Rectal smooth muscle tissue (tissue), 1 donor: ENCODE measurements around the gene DHX32.
"Not testable (repeated sequence)": the region's sequence is repeated elsewhere in the genome, so short reads cannot be mapped to it uniquely, and the experiment has no call there.

Source experiments
- H3K27ac ChIP-seq: one replicate; pipeline ENCODE4 v1.7.0; 2013; ENCODE audit warnings: low read depth, low read length, inconsistent platforms
- H3K27me3 ChIP-seq: one replicate; pipeline ENCODE4 v1.7.0; 2013; ENCODE audit warnings: low read length; ENCODE audit not compliant: control insufficient read depth, insufficient read depth
- H3K36me3 ChIP-seq: one replicate; pipeline ENCODE4 v1.7.0; 2013; ENCODE audit warnings: low read length; ENCODE audit not compliant: control insufficient read depth, insufficient read depth
- H3K4me1 ChIP-seq: one replicate; pipeline ENCODE4 v1.7.0; 2013; ENCODE audit warnings: low read length; ENCODE audit not compliant: control insufficient read depth, insufficient read depth
- H3K4me3 ChIP-seq: one replicate; pipeline ENCODE4 v1.7.0; 2013; ENCODE audit warnings: low read length
- H3K9ac ChIP-seq: one replicate; pipeline ENCODE4 v1.7.0; 2013; ENCODE audit warnings: low read length

The DHX32 gene

DNA sequence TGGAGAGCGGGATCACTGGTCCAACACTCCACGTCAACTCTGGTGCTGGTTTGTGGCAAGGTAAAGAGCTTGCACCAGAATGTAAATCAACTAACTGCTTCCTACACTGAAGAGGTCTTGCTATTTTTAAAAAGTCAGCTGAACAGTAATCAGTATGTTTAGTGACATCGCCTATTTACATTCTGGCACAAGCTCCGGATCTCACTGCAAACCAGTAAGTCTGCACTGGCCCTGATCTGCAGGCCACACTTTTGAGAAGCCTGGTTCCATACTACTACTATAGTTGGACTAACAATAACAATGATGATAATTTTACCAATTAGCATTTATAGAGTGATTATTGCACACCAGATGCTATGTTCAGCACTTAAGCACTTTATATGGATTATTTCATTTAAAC lies 8.3 kb upstream of the DHX32 start:
- H3K9ac ChIP-seq, H3K27ac ChIP-seq, H3K4me3 ChIP-seq, H3K27me3 ChIP-seq, H3K4me1 ChIP-seq, H3K36me3 ChIP-seq: not testable (repeated sequence)

DNA sequence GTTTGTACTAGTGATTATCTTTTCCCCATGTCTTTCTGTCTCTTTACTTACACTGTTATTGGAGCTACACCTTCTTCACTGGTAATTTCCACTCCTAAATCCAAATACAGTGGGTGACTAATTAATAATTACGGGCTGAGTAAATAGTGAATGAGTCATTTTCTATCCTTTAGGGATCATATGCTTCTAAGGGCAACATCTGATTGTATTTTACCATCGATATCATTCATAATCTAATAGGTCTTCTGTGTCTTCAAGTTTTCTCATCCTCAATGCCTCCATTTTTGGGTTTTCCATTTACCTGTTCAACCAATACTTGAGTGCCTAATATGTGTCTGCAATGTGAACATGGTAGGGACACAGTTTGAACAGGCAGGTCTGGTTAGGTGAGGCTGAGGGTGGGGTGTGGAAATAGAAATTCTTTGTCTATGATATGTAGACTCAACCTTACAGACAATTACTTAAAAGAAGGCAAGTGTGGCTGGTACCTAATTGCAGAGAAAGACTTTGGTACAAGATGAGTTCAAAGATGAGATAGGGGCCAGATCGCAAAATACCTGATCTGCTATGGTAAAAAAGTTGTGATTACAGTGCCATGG lies 5.9 kb upstream of the DHX32 start:
- Histone ChIP-seq H3K36me3 (no peaks in the 10 kb centered on the region), H3K27me3 (no peaks in the 10 kb centered on the region), H3K4me1 (no peaks in the 10 kb centered on the region), H3K4me3 (no peak overlapping the region), H3K27ac (no peak overlapping the region), H3K9ac (no peak overlapping the region)

DNA sequence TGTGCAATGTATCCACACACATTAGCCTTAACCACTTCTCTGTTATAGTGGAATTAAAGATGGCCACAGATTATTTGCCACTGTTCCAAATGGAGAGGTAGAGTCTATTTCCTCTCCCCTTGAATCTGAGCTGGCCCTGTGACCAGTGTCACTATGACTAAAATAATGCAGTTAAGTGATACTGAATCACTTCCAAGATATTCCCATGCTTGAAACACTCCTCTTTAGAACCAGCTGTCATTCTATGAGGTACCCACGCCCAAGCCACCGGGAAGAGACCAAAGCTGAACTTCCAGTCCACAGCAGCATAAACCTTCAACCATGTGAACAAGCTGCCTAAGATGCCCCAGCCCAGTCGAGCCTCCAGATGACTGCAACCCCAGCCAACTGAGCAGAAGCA lies 2.1 kb upstream of the DHX32 start:
- no peaks in the 10 kb centered on the region for H3K27me3 ChIP-seq
- no peak overlapping the region for H3K27ac ChIP-seq
- H3K9ac ChIP-seq: no peak overlapping the region
- no peak overlapping the region for H3K4me3 ChIP-seq
- no peaks in the 10 kb centered on the region for H3K36me3 ChIP-seq
- H3K4me1 ChIP-seq: no peaks in the 10 kb centered on the region

- Histone ChIP-seq H3K4me3 (no peak overlapping the region), H3K9ac (no peak overlapping the region), H3K27ac (no peak overlapping the region), H3K36me3 (no peaks in the 10 kb centered on the region), H3K27me3 (no peaks in the 10 kb centered on the region), H3K4me1 (no peaks in the 10 kb centered on the region)
Observed at GRCh38 chr10:125882596-125882995, 1.5 kb upstream of the DHX32 start.

GRCh38 chr10:125880719-125881118 lies 373 bp downstream of the DHX32 start:
- Histone ChIP-seq H3K27ac (no peak overlapping the region), H3K9ac (no peak overlapping the region), H3K36me3 (no peaks in the 10 kb centered on the region)

GRCh38 chr10:125878957-125879835 lies 1.9 kb downstream of the DHX32 start:
- no peak overlapping the region for H3K27ac ChIP-seq
- no peaks in the 10 kb centered on the region for H3K36me3 ChIP-seq
- no peaks in the 10 kb centered on the region for H3K4me1 ChIP-seq
- no peak overlapping the region for H3K9ac ChIP-seq
- no peaks in the 10 kb centered on the region for H3K27me3 ChIP-seq
- H3K4me3 ChIP-seq: no peak overlapping the region

More at GRCh38 chr10:125880719-125881118, 373 bp downstream of the DHX32 start:
- H3K4me3 ChIP-seq: no peak overlapping the region
- H3K4me1 ChIP-seq: no peaks in the 10 kb centered on the region
- no peaks in the 10 kb centered on the region for H3K27me3 ChIP-seq

DNA sequence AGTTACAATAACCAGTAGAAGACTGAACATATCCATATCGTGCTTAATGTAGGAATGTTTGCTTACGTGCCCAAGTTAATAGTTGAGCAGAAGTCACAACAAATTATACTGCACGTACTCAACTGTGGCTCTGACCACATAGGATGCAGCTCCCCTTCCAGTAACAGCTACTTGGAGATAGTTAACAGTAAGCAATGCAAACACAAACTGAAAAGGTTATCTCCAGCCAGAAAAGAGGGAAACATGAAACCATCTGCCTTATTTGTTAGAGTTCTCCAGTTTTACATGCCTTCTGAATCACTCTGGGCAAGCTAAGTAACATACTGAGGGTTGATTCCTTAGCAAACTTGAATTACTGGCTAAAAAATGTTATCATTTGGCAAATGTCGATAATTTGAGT lies 9.8 kb downstream of the DHX32 start:
- Histone ChIP-seq H3K36me3 (peaks cover 9% of the 10 kb centered on the region), H3K4me3 (no peak overlapping the region), H3K9ac (no peak overlapping the region), H3K27ac (no peak overlapping the region), H3K27me3 (no peaks in the 10 kb centered on the region), H3K4me1 (no peaks in the 10 kb centered on the region)

GRCh38 chr10:125868372-125868975 lies 12.6 kb downstream of the DHX32 start:
- no peak overlapping the region for H3K27ac ChIP-seq
- no peak overlapping the region for H3K4me3 ChIP-seq

GRCh38 chr10:125866421-125867029 lies 14.6 kb downstream of the DHX32 start:
- no peaks in the 10 kb centered on the region for H3K4me1 ChIP-seq
- no peak overlapping the region for H3K9ac ChIP-seq
- H3K36me3 ChIP-seq: peaks cover 10% of the 10 kb centered on the region
- no peaks in the 10 kb centered on the region for H3K27me3 ChIP-seq
- H3K27ac ChIP-seq: no peak overlapping the region
- H3K4me3 ChIP-seq: no peak overlapping the region

More at GRCh38 chr10:125868372-125868975, 12.6 kb downstream of the DHX32 start:
- Histone ChIP-seq H3K27me3 (no peaks in the 10 kb centered on the region), H3K4me1 (no peaks in the 10 kb centered on the region), H3K9ac (no peak overlapping the region), H3K36me3 (peaks cover 10% of the 10 kb centered on the region)

DNA sequence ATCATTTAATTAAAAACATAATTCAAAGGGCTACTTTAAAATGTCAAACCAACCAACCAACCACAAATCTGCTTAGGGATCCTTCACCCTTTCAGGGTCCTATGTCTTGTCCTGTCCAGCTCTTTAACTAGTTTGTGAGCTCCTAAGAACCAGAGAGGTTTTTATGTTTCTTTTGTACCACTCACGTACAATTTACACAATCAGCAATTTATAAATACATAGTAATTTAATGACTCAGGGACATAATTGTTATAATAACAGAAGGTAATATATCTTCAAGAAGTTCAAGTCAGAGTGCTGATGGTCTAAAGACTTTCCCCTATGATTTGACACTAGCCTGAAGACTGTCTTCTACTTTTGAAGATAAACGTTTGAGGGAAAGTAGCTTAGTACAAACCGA lies 16.0 kb downstream of the DHX32 start:
- no peak overlapping the region for H3K4me3 ChIP-seq
- no peak overlapping the region for H3K9ac ChIP-seq
- peaks cover 10% of the 10 kb centered on the region for H3K36me3 ChIP-seq
- H3K4me1 ChIP-seq: no peaks in the 10 kb centered on the region
- no peak overlapping the region for H3K27ac ChIP-seq
- no peaks in the 10 kb centered on the region for H3K27me3 ChIP-seq

- no peaks in the 10 kb centered on the region for H3K27me3 ChIP-seq
- H3K9ac ChIP-seq: no peak overlapping the region
- H3K27ac ChIP-seq: no peak overlapping the region
- H3K36me3 ChIP-seq: no peaks in the 10 kb centered on the region
- no peak overlapping the region for H3K4me3 ChIP-seq
- no peaks in the 10 kb centered on the region for H3K4me1 ChIP-seq
Observed at GRCh38 chr10:125859128-125859817, 21.8 kb downstream of the DHX32 start.

- Histone ChIP-seq H3K9ac (no peak overlapping the region), H3K36me3 (peaks cover 7% of the 10 kb centered on the region), H3K4me3 (no peak overlapping the region), H3K4me1 (no peaks in the 10 kb centered on the region), H3K27me3 (no peaks in the 10 kb centered on the region), H3K27ac (no peak overlapping the region)
Observed at GRCh38 chr10:125857185-125857760, 23.8 kb downstream of the DHX32 start.
